ENCODE measurements around the gene IL6ST. TPM values are rescaled to one million over a fixed set of nuclear protein-coding genes. Genes with fewer than 3 reads are reported as not detected.

The IL6ST gene
- total RNA-seq, 1 donor from 2014 or later, result 154 TPM

GRCh38 chr5:55900068-55900467, 94.7 kb downstream of the IL6ST start:
- DNase-seq (ENCODE audit: low spot score) (no peak), ATAC-seq (no peak)

GRCh38 chr5:55899344-55899743, 95.4 kb downstream of the IL6ST start:
- no peak for ATAC-seq
- DNase-seq (ENCODE audit: low spot score), result no peak

GRCh38 chr5:55897905-55898304, 96.9 kb downstream of the IL6ST start:
- ATAC-seq, result no peak
- no peak for DNase-seq (ENCODE audit: low spot score)

GRCh38 chr5:55897206-55897894, 97.4 kb downstream of the IL6ST start:
- ATAC-seq, result no peak

DNA sequence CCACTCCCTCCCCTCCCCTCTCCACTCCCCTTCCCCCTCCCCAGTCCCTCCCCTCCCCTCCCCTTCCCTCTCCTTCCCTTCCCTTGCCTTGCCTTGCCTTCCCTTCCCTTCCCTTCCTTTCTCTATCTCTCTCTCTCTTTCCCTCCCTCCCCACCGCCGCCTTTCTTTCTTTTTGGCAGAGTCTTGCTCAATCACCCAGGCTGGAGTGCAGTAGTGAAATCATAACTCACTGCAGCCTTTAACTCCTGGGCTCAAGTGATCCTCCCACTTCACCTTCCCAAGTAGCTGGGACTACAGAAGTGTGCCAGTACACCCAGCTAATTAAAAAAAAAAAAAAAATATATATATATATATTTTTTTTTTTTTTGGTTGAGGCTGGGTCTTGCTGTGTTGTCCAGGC, 98.1 kb downstream of the IL6ST start:
- DNase-seq (ENCODE audit: low spot score), result no peak
- ATAC-seq, result no peak

More at GRCh38 chr5:55897206-55897894, 97.4 kb downstream of the IL6ST start:
- DNase-seq (ENCODE audit: low spot score), result no peak

DNA sequence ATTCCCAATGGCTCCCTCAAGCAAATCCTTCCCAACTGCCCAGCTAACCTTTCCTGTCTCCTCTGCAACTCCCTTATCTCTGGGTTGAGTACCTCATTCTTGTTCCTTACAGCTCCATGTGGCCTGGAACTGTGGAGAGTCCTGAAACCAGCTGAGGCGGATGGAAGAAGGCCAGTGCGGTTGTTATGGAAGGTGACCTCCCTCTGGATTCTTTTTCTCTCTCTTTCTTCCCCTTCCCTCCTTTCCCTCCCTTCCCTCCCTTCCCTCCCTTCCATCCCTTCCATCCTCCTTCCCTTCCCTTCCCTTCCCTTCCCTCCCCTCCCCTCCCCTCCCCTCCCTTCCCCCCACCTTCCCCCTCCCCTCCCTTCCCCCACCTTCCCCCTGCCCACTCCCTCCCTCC, 98.5 kb downstream of the IL6ST start:
- no peak for ATAC-seq

DNA sequence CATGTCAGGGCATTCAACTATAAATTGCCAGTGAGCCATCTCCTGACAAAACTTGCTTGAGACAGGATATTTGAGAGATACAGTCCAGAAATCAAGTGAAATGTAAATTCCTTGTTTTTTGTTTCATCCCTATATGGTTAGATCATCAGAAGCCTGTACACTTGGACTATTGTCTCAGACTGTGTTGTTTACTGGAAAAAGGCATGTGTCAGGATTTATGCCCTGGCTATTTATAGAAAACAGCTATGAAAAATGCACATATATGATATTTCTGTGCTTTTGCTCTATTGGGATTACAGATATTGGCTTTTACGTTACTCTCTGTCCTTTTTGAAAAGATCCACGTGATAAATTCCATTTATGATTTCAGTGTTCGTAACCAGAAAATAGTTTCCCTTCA, 99.4 kb downstream of the IL6ST start:
- DNase-seq (ENCODE audit: low spot score) (no peak), ATAC-seq (no peak)

More for the DNA sequence above, 98.5 kb downstream of the IL6ST start:
- no peak for DNase-seq (ENCODE audit: low spot score)

GRCh38 chr5:55894135-55894534, 100.6 kb downstream of the IL6ST start:
- ATAC-seq (no peak), DNase-seq (ENCODE audit: low spot score) (no peak)

DNA sequence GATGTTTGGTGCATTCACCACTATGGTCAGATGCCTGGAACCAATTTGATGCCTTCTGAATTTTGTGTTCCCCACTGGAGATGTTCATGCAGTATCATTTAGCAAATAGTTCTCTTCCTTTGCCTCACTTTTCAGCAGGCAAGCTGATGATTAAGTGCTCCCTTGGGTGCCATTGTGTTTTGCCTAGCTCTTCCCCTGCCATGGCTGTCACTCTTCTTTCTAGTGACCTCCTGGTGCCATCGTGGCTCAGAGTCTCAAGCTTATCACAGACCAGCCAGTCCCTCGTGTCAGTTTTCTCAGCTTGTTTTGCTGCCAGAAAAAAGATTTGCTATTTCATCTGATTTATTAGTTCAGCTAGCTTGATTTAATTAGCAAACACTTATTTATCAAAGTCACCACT, 102.3 kb downstream of the IL6ST start:
- DNase-seq (ENCODE audit: low spot score), result no peak

GRCh38 chr5:55888205-55888604, 106.6 kb downstream of the IL6ST start:
- ATAC-seq (no peak), DNase-seq (ENCODE audit: low spot score) (no peak)

More for the DNA sequence above, 102.3 kb downstream of the IL6ST start:
- no peak for ATAC-seq

DNA sequence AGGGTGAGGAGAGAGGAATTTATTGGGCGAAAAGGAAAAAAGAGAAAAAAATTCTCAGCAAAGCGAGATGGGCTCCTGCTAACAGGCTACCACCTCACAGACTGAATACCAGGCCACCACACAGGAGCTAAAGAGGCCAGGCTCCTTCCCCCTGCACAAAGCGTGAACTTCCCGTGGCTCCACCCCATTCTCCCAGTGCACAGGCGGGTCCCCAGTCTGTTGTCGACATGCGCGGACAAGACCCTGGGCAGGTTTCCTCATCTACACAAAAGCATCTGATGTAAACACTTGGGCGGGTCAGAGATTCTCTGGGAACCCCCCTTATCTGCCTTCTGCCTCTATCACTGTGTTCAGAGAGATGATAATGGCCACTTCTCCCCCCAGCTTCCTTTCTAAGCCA, 109.4 kb downstream of the IL6ST start:
- ATAC-seq (no peak), DNase-seq (ENCODE audit: low spot score) (no peak)

Other genes with a start within 250 kb of the IL6ST start
- gene IL31RA, start 143.6 kb downstream of the IL6ST start, total RNA-seq, result not detected
- gene ANKRD55, start 238.4 kb upstream of the IL6ST start, total RNA-seq, result 0.75 TPM

All from left lobe of liver (tissue), 2 donors.